NCI-H82 treated with DMSO at 0.1 percent for 48 hours (cell line): ENCODE measurements around the gene GYPA.
"Not testable (repeated sequence)": the region's sequence is repeated elsewhere in the genome, so short reads cannot be mapped to it uniquely, and the experiment has no call there.

Experiments
- DNase-seq: peaks from one replicate; lab custom pipeline; 2025; ENCODE audit not compliant: unreplicated experiment; lab: John Stamatoyannopoulos, UW

GYPA gene

DNA sequence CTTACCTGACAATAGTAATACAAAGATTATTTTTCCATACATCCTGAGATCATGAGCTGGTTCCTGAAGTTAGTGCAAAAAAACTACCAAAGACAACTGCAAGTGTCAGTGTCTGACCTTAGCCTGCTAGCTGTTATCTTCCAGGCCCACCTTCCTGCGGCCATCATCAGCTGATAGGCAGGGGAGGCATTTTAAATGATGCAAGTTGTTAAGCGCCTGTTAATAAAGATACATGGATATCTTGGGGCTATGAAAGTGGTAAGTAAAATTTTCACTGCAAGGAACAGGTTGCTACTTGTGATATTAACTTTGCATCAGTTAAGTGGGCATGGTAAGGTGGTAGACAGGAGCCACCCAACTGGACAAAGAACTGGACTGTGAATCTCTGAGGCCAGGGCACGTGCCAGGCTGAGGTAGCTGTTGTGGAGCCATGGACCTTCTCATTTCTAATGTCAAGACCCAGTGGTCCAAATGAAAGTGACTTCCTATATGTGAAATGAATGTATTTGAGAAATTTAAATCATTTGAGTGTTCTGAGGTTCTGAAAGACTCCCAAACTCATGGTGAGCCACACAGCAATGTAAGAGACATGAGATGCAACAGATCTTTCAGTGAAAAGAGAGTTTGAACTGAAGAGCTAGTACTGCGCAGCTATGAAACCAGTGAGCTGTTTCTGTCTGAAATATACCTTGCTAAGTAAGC lies at the start of gene GYPA:
TSS of gene GYPA (minus strand) at position 125 of the 702 bp plus-strand sequence. CDS start at position 42, 83 bp downstream.
- not testable (repeated sequence) for DNase-seq

DNA sequence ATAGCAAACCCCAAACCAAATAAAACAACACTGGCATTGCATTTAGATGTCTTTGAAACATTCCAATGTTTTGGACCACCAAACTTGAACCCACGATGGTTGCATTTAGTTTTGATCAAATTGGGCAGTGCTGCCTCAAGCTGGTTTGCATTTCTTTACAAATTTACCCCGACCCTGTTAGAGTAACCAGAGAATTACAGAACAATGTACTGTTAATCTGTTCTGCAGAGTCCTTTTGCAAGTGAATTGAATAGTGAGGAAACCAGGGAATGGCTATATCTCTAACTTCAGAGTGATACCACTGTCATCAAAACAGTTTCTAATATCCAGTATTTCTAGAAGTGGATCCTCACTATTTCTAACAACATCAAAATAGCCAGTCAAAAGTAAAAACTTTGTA lies 49.5 kb upstream of the GYPA start:
- no peak for DNase-seq

DNA sequence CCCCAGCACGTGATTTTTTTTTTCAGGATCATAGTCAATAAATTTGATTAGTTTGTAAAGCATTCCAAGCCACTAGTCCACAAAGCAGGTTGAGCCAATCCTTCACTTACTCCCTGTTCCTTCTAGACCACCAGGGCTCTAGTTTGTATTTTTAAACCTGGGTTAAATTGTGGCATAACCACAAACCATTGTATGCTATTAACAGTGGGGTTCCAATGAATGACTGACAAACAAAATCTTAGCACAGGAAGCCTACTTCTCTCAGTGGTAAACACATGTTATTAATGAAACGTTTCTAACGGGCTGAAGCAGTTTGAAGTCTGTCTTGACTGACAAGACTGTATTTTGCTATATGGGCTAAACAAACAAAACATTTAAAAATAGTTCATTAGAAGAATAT lies 48.6 kb upstream of the GYPA start:
- no peak for DNase-seq

DNA sequence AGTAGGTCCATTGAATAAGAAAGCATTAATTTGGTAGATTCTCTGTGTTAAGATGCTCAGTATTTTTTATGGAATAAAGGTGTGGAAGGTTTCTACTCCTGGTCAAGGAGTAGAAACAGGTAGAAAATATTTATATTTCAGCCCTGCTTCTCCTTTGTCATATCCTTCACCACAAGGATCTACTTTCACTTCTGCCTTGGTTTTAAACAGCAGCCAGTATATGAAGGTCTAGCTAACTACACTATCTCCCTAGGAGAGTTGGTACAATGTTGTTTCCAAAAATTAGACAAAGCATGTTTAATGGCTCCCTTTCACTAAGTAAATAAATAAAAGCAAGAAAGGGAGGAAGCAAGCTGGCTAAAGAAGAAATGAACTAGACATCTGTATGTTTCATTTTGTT lies 44.6 kb upstream of the GYPA start:
- no peak for DNase-seq

DNA sequence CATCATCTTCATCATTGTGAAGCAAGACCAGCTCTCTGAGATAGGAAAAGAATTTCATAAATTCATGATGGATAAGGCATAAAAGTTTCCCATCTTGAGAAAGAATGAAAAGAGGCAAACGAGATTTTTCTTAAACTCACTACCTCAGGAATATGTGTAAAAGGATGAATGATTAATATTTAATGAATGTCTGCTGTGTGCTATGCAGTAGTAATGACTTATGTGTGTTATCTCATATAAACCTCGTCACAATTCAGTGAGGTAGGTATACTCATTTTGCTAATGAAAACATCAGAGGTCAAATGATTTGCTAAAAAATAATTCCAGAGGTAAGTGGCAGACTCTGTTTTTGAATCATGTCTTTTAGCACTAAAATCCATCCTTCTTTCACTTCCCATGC lies 42.6 kb upstream of the GYPA start:
- no peak for DNase-seq

DNA sequence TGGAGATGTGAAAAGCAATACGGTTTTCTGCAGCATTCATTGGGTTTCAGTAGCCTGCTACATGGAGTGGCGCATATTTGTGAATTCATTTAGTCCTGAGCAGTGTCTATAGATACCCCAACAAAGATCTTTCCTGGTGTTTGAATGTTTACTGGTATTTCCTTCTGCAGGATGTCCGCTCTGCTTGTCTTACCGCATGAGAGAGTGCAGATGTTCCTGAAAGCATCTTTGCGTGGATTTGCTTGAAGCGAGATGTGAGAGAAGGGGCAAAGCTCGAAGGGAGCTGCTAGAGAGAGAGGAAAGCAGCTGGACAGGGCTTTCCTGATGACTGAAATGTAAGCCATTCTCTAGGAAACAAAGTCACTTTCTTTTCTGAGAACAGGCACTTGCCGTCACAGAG lies 40.9 kb upstream of the GYPA start:
- DNase-seq: no peak

DNA sequence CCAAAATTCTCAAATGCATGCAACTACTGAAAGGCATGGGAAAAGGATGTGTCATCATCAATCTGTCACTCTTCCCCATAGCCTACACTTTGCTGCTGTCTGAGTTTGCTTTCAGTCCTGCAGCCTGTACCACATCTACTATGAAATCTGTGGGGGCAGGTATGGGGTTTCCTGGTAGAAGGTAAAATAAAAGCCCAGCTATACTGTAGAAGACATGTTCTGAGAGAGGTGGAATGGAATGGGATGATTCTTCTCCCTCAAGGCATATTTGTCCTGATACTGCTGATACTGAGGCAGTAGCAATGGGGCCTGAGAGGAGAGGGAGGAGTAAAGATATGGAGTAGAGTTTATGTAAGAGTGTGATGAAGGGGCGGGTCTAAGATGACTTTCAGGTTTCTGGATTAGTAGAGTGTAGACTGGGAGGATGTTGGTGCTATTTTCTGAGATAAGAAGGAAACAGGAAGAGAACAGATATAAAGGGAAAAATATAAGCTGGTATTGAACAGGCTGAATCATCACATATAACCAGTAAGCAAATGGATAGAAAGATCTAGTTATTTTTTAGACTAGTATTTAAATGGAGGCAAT lies 38.7 kb upstream of the GYPA start:
- DNase-seq: no peak

DNA sequence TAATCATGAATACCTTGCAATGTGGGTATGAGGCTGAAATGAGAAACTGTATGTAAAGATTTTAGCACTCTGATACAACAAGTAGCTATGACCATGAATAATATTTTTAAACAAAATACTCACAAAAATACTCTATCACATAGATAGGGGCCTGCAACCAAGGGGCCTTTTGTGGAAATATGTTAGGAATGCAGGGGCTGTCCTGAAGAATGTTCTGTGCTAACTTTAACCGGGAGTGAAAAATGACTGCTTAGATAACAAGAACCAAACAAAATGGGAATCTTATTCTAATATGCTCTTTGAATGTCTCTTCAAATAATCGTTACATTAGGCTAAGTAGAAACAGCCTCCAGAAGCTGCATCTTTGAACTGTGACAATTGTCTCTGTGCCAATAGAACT lies 37.9 kb upstream of the GYPA start:
- no peak for DNase-seq

DNA sequence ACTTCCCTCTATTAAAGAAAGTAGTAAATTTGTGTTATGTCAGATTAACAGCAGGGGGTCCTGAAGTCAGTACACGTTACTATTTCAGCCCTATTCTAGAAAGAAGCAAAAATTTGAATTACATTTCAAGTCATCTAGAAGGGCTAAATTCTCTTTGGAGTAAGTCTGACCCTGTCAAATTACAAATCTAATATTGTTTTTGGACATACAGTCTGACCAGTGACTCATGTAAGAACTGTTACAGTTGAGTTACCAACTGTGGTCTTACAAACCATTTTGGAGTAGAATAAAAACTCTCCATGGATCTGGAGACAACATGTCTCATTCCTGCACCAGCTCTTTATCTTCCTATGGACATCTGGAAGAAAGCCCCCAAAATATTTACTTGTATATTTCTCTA lies 36.0 kb upstream of the GYPA start:
- no peak for DNase-seq

DNA sequence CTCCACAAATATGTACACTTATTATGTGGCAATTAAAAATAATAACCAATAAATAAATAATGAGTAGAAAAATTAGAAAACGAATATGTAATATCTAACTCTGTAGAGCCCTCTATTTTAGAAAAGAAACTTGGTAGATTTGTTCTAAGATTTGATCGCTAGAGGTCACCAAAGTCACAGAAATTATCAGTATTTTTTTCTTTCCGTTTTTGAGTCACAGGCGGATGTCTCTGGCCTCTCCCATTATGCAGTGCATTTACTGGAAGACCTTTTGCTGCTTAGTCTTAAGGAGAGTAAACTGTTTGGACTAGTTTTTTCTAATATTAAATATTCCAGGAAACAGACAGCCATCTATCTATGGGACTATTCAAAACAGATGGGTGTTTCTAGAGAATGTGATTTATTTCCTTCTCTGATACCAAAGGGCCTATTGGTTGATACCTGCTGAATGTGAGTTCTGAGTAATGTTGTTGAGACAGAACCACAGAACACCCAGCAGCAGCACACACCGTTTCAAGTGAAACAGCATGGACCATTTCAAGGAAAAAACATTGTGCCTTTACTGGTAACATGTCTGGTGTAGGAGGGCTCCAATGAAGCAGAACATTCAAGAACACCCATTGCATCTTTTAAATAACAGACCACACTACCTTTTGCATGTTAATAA lies 34.0 kb upstream of the GYPA start:
- peak; percentile 8 for DNase-seq

DNA sequence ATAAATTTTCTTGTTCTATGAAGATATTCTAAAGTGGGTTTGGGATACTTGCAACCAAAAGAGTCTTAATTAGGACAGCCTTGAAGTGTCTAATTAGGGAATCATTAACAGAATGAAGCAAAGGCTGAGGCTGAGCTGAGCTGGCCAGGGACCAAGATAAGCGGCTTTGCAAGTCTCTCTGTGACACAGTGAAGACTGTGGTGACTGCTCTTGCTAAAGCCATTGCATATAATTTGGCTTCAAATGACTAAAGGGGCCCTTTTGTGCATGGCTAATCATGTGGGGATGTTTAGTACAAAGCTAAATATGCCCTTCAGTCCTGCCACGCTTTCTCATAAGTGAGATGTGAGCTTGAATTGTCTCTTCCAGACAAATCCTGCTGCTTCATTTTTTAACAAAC lies 31.2 kb upstream of the GYPA start:
- no peak for DNase-seq

DNA sequence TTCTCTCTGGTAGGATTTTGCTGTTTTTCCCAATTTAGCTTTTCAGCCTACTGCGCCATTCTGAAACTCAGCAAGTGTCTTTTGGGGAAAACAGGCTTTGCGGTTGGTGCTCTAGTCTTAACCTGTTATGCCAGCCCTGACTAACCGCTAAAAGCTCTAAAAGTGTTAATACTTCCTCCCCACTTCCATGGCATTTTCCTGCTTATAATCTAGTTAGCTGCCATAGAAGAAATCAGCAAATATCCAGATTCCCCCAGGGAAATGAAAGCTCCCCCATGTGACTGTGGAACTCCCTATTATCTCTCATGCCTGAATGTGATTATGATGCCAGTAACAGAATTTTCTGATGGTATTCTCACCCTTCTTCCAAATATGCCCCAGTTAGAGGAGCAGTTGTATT lies 28.7 kb upstream of the GYPA start:
- DNase-seq: no peak

DNA sequence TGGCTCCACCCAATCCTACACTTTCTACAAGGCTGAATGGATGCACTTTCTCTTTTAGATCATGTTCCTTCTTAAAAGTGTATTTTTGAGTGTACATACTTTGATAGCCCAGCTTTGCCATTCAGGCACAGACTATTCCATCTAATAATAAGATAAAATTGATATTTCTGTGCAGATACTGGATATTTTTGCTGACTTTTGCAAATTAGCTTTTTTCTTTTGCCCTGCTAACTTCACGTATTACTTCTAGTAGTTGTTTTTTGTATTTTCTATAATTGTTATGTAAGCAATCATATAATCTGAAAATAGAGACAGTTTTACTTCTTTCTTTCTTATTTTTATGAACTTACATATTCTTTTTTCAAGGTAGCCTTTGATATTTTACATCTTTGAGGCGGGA lies 13.5 kb upstream of the GYPA start:
- no peak for DNase-seq

DNA sequence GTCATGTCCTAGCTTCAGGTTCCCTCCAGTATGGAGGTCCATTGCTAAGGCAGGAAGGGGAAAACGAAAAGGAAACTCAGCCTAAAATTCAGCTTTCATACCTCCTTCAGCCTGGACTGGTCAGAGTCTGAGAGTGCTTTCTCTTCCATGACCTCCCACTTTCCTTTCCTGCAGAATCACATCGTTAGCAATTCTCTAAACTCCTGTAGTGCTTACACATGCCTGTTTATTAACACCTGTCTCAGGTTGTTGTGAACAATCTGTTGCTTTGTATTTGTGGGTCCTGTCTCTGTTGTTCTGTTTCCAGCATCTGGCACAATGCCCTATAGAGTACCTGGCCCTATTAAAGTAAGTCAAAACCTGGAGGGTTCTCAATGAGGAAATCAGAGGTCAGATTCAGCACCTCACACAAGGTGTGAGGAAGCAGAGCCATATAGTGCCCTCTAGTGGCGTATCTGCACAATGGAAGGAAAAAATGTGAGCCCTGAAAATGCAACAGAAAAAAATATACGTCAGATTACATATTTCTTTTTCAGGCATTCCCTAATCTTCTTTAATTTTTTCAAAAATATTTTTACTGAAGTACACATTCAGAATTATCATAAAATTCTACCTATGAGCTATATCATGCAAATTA lies 2.3 kb upstream of the GYPA start:
- not testable (repeated sequence) for DNase-seq

DNA sequence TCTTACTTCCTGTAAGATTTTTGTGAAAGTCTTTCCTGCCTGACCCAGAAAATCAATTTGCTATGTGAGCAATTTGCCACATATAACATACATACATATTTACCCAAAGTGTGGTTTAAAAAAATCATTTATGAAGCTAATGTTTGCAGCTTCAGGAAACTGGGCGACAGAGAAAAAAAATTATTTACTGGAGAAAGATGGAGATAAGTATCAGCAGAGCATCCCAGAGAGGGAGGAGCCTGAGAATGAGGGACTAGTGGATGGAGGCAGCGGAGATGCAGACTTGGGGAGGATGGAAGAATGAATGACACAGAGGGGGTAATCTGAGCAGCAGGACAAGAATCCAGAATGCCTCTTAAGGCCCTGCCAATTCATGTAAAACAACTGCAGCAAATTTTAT lies 975 bp upstream of the GYPA start:
- no peak for DNase-seq

DNA sequence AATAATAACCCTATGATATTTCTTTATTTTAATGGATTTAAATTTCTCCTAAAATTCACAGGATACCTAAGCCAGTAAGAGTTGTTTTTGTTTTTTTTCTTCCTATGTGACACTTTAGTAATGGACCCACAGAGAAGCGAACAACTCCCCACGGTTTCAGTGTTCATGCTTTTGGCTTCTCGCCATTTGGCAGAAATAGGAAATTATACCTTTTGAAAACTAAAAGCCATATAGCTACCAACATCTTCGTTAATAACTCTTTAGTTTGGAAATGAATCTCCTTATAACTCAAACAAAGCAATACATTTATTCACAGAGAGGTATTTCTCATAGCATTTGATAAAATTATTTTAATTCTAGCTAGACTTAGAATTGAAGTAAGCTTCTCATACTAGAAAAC lies 527 bp downstream of the GYPA start:
- not testable (repeated sequence) for DNase-seq

DNA sequence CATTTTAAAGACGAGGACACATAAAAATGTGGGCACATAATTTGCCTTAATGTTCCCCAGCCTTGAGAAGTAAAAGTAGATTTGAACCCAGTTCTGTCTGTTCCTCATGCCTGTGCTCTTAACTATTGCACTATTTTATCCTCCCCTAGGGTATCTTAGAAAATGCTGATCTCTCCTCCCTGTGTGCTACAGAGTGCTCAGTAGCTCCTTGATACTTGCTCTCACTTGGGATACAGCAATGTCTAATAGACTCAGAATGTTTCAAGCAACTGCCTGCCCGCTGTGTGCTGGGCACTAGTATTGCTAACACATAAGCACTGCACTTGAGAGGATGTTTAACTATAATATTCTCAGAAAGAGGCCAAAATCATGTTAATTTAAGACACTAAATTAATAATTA lies 971 bp downstream of the GYPA start:
- not testable (repeated sequence) for DNase-seq

DNA sequence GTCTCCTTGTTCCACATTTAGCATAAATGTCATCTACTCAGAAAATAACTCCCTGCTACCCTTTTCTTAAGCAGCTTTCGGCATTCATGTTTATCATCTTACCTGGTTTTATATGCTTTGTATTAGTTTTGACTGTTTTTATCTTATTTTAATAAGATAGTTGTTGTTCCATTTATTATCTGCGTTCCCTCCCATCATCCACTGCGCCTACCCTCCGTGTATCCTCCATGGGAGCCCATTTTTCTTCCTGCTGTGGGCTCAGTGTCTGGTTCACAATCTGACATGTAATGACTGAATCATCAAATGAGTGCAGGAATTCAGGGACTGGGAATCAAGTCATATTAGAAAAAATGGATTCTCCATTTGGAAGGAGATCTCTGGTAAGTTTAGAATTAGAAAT lies 2.3 kb downstream of the GYPA start:
- DNase-seq: not testable (repeated sequence)

DNA sequence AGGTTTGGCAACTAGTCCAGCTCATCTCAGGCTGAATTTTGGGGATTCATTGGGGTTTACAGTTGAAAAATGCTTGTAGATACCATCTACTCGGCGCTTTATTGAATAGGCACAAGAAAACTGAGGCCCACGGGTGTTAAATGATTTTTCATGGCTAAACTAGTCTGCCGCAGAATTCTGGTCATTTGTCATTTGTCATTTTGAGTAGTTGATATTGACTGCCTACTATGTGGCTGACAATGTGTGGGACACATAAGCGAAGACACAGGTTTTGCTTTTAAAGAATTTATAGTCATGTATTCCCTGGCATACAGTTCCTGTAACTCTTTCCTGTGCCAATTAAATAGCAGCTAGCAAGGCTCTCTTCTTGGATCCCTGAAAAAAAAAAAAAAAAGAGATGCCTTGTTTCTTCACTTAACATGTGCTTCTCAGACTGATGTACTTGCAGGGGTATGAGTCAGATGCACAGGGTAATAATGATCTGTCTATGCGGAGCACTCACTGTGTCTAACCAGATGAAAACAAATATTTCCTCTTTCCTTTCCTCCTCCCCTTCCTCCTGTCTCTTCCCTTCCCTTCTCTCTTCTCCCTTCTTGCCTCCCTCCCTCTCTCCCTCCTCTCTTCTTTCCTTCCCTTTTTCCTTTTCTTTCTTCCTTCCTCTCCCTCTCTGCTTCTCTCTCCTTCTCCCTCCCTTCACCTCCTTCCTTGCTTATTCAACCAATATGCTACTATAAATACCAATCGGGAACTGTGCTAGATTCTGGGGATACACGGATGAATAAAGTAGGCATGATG lies 3.2 kb downstream of the GYPA start:
- DNase-seq: not testable (repeated sequence)

DNA sequence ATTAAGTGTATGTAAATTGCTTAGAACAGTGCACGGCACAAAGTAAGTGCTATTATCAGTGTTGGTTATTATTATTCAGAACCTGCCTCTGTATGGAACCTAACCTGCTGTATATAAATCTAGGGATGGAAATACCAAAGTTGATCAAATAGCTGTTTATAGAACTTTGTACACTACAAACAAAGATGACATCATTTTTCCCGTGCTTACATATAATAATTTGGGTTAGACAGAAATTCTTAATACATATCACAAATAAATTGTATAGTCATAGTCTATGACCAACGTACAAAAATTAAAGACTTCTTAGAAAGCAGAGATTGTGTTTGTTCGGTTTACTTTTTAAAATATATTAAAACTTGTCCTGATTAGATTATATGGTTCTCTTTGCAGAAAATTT lies 4.3 kb downstream of the GYPA start:
- not testable (repeated sequence) for DNase-seq

DNA sequence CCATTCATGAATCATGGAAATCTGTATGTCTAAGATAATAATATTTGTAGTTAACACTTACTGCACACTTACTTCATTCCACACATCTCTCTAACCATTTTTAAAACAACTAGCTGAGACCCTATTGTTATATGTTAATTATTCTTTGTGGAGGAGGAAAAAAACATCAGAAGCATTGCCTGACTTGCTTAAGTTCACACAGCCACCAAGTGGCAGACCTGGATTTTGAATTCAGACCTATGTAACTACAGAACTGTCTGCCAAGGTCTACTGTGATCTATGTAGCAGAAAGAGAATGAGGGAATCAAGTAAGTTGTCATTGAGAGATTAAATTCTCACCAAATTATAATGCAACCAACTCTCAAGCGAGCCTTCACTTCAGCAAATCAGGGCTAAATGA lies 10.4 kb downstream of the GYPA start:
- not testable (repeated sequence) for DNase-seq
